HG02759 (cell line): Measurements from ENCODE around the gene TEX2.

Source experiments
- ATAC-seq: cut with Tn5 transposase; IDR thresholded peaks from one replicate; pipeline ENCODE4 v1.9.1; 2021; ENCODE audit warnings: mild to moderate bottlenecking, moderate library complexity; ENCODE audit not compliant: unreplicated experiment

TEX2 gene

DNA sequence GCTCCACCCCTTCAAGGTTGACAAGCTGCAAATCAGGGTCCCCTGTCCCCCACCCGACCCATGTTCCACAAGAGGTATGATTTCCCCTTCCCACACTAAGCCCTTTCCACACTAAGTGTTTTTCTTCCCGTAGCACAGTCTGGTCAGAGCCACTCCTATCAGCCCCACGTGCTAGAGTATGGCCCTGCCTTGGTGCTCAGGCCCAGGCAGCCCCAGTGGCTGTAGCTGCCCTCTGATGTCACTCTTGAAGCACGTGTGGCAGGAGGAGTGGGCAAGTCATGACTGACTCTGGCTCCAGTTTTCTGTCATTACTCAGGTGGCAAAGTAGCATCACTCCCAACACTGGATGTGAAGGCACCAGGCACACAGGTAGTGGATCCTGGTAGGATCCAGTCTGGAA lies 97.7 kb downstream of the TEX2 start:
- ATAC-seq = no peak

DNA sequence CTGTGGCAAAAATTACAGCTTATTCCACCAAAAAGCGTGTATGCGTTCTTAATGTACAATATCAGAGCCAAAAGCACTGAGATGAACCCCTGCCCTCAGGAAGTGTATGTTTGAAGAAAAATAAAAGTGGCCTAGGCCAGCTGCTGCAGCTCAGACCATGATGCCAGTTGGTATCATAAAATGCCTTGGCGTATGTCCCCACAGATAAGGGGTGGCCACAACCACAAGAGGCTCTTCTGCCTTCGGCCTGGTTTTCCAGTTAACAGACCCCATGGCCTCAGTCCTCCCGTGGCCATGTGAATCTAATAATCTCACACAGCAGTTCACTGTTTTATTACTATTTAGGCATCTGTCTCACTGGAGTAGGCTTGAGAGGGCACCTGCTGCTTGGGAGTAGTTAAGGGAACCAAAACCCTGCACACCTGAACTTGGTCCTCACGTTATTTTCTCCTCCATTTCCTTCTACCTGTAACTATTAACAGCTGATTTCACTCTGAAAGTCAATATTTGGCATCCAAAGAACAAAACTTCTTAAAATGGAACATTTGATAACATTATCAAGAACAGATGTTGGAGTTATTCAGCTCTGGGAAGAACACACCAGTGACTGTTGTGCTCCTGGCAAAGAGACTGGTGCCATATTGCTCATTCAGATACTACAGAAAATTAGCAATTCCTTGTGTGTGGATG lies 98.3 kb downstream of the TEX2 start:
- ATAC-seq = no peak

DNA sequence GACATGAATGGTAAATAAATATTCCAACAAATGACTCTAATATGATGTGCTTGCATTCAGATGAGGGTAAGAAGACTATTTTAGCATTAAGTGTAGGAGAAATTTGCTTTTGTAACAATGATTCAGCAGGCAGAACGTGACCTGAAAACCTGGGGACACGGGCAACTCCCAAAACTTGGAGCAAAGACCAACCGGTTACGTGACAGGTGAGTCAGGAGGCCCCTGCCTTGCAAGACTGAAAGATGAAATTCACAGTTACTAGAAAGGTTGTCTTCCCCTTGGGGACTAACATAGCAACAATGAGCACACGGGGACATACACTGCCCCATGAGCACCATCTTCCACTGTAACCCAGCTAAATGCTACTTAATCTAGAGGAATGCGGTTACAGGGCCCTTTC lies 99.6 kb downstream of the TEX2 start:
- ATAC-seq = no peak

DNA sequence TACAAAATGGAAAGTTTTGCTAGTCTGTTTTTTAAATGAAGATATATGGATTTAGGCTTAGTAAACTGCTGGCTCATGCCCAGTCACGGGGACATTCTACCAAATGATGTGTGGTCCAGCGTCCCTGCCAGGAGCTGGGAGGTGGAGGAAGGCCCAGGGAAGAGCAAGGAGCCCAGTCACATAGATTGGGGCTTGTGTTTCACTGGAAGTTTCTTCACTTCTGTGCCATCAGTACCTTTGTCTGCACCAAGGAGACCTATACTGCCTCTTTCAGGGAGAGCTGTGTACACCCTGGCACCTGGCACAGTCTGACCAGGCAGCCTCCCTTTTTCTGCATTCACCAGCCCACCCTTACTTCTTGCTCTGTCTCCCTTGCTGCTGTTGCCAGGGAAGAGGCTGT lies 100.5 kb downstream of the TEX2 start:
- ATAC-seq = no peak

DNA sequence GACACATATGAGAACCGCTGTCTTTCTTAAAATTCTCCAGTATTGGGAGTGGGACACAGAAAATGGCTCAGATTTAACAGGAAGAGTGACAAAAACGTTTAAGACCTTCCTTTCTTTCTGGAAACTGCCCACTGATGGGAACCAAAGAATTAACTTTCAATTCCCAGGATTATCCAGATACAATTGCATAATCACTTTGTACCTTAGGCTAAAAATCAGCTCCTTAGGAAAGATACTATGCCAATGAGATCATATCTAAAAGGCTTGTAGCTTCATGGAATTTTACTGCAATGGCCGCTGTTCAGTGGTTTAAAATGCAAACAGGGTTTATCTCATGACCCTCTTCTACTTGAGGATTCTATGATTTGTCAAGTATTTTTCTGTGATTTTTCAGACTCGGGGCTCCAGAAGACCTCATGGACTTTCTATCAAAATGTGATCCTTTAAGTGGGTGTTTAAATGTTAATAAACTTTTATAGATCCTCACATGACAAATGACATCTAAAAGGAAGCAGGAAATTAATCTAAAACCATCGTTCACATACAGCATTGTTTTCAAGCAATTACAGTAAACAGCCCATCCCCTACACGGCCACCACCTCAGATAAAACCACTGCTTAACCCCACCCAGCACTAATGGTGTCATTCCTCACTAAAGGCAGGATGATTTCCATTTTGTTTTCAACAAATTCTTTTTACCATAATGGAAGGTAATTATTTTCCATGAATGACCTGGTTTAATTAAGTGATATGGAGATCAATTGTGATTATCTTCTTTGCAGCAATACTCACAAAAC lies 101.5 kb downstream of the TEX2 start:
- ATAC-seq = no peak

DNA sequence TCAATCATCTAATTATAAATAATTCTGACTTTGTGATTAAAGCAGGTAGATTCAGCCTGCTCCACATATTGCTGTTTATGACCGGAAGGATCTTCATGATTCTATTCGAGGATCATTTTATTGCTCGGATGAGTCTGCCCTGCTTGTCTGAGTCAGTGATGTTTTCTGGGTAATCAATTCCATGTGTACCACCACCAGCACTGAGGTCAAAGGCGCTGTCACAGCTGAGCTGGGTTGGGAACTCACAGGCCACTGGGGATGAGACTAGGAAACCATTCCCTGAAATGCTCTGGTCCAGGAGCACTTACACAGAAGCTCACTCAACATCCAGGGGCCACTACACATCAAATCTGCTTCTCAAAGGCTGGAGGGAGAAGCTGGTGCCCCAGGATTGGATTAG lies 102.7 kb downstream of the TEX2 start:
- ATAC-seq = no peak

DNA sequence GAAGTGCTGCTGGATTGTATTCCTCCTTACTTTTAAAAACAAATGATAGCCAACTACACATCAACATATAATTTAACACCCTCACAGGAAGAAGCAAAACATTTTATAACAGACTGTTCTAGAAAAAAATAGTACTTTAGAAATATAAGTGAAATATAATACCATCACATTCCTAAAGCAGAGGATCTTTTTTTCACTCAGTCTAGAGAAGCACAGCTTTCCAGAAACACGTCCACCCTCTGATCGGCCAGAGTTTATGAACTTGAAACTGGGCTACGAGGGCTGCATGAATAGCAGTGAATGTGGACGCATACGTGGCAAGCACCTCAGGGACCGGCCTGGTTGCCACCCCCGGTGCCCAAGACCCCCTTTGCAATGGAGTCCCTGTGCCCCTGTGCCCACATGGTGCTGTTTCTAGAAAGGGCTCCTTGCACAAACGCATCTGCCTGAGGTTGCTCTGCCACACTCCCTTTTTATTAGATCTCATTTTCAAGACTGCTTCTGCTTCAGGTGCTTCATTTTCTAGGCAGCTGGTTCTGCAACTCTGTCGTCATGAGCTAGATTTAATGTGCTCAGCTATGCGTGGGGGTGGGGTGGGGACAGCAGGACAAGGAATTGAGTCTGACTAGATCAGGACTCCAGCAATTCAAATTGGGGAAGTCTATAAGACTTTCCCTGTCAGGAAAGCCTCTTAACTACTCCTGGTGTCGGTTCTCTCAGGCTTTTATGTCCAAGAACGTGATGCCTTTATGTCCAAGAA lies 104.0 kb downstream of the TEX2 start:
- no peak for ATAC-seq

DNA sequence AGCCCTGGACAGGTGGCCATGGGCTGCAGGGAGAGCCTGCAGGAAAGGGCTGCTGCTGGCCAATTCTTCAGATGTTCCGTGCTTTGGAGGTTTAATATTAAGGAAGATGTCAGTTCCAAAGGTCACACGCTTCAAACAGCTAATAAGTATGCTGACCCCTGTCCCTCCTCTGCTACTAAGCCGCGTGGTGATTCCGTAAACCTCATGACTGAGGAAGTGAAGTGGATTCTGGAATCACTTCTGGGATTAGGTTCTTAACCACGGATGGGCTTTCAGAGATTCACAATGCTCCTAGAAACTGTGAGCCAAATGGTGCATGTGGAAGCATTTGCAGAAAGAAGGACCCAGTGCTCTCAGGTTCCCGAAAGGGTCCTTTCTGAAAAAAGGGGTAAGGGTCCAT lies 104.7 kb downstream of the TEX2 start:
- ATAC-seq = no peak

DNA sequence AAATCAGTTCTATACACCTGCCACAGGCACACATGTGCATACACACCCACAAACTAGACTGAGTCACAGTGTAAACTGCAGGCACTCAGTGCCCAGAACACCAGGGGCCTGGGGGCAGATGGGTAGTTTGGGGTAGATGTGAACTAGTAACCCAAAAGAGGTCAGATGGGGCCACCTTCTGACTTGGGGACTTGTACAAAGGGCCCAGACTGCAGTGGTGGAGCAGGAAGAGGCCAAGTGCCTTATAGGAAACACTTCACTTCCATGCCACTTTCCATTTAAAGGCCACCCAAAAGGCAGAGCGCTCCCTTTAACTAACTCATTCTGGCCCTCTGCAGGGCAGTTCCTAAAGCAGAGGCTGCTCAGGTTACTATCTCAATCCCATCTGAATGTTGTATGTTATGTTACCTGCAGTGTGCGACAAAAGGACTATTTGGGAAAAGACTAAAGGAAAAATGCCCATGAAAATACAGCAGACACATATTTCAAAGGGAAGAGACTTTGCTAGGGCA lies 105.3 kb downstream of the TEX2 start:
- no peak for ATAC-seq

DNA sequence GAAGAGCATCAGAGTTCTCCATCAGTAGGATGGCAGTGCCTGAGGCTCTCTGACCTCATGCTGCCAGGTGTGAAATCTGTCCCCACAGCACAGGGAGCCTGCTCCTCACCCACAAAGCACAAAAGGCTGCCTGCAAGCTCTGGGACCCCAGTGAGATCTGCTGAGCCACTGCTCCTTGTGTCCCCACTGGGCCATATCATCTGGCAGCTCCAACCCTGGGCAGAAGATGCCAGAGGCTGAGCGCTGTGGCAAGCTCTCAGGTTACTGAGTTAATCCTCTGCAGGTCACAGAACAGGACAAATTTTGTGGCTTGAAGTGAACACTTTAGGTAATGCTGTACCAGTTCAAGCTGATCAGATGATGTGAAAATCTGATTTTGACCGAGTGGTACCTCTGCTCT lies 106.4 kb downstream of the TEX2 start:
- no peak for ATAC-seq

DNA sequence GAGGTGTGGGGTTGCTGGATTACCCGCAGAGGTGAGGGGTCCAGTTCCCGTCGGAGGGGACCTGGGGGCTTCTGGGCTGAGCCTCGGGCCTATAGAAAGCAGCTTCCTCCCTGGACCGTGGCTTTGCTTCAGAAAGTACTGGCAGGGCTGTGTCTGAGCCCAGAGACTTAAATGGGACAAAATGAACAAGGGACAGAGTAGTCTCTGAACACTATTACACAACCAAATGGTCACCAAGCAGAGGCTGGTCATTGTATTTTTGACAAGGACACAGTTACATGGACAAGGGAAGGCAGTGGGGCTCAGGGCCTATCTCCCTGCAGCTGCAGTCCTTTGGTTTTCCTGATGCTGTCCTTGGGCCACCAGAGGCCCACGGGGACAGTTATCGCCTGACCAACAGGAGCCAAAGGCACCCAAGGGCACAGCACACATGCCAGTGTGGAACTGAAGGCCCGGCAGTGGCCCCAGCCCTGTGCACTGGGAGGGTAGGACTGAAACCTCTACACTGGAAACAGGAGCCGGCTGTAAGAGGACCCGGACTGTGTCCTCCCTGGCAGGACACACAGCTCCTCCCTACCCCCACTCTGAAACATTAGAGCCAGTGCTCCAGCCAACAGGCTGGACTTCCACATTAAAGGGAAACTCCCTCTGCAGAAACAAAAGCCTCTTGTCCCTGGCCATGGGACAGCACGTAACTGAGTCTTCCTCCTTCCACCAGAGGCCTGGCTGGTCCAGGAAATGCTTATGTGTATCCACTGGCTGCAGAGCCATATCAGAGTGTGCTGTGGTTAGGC lies 107.1 kb downstream of the TEX2 start:
- no peak for ATAC-seq

DNA sequence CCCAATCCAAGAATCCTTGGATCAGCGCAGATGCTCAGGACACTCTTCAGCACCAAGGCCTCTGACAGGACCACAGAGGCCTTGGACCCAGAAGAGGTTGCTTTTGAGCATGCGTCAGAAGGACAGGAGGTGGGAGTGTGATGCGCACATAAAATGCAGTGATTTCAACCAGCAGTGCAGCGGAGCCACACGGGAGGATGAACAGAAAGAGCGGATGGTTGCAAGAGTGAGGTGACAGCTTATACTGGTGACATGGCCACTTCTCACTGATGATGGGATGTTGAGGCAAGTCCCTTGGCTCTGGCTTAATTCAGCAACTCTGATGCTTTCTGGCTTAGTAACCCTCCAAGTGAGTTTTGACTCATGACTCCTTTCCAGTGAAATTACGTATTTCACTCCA lies 107.9 kb downstream of the TEX2 start:
- no peak for ATAC-seq

DNA sequence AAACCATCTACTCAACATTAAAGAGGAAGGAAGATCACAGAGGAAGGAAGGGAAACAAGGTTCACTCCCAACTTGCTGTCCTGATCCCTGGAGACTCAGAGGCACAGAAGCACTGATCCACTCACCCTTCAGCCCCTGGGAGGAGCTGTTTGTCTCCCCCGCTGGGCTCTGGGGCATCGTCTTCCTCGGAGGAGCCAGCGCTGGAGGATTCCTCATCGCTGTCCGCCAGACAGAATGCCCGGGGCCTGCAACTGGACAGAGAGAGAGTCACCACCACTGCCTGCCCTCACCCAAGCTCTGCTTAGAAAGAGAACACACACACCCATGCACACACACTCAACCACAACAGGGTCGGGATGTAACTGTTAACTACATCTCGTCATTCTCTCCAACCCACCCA lies 108.3 kb downstream of the TEX2 start:
- no peak for ATAC-seq

DNA sequence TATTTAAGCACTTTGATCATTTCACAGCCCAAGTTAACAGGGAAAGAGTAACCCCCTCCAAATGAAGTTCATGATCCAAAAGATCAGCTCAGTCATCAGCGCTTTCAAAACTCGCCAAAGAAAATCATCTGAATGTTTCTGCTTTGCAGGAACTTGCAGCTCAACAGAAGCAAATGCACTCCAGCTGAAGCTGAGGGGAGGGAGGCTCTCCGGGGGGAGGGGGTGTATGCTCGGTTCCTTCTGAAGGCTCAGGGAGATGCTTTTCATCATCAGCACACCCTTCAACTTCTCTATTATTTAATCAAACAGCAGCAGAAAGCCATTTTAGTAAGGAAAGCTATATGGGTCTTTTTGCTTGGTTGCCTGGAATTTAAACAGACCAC lies 108.8 kb downstream of the TEX2 start:
- ATAC-seq = no peak

DNA sequence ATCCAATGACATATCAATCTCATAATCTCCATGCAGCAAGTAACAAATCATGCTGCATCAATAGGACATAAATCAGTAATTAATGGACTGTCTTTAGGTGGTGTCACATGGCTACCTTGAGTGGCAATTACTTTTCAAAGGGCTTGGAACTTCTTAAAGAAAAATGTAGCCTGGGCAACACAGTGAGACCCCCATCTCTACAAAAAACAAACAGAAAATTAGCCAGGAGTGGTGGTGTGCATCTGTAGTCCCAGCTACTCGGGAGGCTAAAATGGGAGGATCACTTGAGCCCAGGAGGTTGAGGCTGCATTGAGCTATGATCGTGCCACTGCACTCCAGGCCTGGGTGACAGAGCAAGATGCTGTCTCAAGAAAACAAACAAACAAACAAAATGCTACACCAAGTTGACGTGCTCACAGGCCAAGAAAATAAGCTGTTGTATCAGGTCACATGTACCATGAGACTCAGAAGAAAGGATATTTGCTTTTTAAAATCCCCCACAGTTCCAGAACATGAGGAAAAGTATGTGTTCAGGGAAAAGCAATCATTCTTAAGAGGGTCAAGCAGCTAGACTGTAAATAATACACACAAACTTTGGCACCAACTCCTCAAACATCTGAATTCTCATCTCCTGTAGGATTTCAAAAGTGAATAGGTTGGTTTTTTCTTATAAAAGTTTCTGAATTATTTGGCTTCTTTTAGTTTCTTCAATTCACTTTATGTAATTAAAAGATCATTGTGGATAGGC lies 109.3 kb downstream of the TEX2 start:
- ATAC-seq = no peak

DNA sequence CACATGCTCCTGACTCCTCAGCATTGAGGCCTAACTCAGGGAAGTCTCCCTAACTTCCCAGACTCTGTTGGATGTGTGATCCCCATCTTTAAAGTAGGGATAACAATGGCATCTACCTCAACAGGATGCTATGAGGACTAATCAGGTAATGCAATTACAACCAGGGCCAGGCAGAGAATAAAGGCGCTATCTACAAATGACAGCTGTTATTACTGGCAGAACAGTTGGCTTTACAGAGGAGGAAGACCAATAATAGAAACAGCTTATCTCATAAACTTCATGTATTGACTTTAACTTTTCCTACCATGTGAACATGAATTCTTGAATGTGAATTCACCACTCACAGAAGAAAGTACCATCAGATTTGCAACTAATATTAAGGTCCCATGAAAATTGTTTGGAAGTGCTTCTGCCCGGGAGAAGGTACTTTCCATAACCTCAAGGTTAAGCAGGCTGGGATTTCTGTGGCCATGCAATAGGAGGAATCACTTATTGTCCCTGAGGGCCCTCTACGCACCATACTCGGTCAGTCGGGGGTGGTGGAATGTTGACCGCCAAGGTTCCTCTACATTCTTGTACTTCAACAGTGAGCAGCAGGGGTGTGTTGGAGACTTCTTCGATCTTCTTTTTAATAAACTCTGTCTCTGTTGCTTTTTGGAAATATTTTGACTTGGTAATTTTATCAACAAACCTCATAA lies 110.5 kb downstream of the TEX2 start:
- ATAC-seq = no peak

DNA sequence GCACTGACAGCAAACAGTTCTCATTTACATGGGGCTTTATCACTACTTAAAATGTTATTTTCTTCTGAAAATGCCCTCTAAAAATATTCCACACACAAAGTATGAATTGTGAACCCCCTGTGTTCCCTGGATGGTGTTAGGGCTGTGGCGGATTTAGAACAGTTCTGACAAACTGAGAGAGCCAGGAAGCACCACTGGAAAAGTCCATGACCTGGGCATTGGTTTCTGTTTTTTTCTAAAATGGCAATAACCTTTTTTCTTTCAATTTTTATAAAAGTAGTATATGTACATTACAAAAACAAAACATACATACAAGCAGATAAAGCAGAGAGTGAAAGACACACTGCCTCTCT lies 112.1 kb downstream of the TEX2 start:
- ATAC-seq = no peak

DNA sequence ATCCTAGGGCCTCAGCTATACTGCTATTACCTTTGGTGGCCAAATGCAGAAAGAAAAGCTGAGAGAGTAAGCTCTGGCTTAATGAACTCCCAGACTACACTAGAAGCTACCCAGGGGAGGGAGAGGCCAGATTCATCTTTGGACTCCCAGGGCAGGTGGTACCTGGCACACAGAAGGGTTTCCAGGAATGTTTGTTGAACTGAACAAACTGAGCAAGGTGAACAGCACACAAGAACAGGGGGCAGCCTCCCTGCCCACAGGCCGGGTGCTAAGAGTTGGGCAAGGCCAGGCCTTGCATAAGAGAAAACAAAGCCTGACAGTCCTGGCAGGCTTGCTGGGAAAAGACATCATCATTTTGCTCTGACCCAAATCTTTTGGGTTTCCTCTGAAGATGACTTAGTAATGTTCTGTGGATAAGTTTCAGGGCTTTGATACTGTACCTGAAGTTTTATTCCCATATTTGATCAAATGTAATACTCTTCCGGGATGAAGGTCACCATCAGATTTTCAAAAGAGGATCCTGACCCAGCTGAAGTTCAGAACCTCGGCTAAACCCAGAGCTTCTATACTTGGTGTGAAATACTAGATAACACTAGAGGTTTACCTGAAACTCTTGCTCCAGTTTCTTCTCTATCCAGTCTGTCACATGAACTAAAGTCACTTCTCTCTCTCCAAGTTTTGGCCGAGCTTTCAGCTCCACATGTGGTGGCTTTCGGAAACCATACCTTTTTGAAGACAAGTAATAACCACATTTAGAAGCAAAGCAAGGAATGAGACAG lies 112.6 kb downstream of the TEX2 start:
- ATAC-seq = no peak

DNA sequence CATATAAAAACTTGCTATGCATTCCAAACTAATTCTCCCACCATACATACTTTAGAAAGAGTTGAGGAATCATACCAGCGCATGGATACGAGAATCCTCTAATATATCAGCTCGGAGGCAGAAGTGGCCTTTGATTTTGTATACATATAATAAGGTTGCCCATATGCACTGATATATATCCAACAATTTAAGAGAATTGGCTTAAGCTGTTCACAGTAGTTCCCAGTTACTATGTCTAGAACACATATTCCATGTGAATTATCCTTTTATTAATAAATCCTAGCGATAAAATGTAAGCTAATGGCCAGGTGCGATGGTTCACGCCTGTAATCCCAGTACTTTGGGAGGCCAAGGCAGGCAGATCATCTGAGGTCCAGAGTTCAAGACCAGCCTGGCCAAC lies 113.9 kb downstream of the TEX2 start:
- no peak for ATAC-seq
